Suppressor macrophage treated with lipopolysaccharide for 4 hours (primary cell): ENCODE data around the gene AP4M1.

Source experiments
- DNase-seq: peaks from one replicate; pipeline ENCODE4 v3.0.0-alpha.2; 2020

The AP4M1 gene, protein sequence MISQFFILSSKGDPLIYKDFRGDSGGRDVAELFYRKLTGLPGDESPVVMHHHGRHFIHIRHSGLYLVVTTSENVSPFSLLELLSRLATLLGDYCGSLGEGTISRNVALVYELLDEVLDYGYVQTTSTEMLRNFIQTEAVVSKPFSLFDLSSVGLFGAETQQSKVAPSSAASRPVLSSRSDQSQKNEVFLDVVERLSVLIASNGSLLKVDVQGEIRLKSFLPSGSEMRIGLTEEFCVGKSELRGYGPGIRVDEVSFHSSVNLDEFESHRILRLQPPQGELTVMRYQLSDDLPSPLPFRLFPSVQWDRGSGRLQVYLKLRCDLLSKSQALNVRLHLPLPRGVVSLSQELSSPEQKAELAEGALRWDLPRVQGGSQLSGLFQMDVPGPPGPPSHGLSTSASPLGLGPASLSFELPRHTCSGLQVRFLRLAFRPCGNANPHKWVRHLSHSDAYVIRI

DNA sequence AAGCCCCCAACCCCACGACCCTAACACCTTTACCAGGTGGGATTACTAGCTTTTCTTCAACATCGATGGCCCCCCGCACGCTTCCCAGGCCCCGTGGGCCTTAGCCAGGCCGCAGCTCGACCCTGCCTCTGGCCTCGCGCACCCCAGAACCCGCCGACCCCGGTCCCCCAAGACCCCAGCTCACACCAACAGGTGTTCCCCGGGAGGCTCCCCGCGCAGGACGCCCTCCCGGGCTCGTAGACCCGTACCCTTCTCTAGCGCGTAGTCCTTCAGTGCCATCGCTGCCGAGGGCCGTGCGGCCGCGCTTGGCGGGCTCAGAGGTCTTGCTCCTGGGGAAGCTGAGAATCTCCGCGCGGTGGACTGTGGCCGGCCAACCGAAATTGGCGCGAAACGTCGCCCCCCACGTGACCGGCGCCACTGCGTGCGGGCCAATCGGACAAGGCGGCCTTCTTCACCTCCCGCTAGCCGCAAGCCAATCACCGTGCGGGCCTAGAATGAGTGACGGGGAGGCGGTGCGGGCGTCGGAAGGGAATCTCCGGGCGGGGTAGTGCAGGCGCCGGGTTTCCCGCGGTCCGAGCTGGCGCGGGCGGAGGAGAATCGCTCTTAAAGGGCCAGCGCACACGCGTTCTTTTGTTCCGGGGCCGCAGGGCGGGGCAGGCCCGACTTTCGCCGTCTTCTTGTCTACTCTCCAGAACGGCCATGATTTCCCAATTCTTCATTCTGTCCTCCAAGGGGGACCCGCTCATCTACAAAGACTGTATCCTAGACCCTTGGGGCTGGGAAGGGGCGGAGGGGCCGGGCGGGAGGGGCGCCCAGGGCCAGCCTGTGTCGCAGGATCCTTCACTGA is at the start of gene AP4M1, which contains the start of gene MCM7:
TSS of gene AP4M1 (plus strand) at position 628 of the 847 bp plus-strand sequence. CDS start at position 700, 72 bp downstream.
TSS of gene MCM7 (minus strand) at position 382 of the 847 bp plus-strand sequence. CDS start at position 279, 103 bp downstream.
- DNase-seq, result peak; percentile 99

DNA sequence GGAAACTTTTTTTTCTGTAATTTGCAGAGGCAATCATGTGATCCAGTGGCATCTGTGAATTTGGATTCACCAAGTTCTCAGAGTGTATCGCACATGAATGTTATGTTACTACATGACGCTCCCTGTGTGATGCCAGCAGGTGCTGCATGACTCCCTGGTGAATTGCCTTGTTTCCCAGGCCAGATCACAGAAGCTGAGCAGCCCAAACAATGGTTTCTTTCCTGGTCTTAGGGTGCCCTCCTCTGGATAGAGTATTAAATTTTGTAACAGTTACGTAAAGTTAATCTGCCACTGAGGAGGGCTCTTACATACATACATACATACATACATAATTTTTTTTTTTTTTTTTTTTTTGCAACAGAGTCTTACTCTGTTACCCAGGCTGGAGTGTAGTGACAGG is 48.2 kb upstream of the AP4M1 start:
- peak; percentile 63 for DNase-seq

DNA sequence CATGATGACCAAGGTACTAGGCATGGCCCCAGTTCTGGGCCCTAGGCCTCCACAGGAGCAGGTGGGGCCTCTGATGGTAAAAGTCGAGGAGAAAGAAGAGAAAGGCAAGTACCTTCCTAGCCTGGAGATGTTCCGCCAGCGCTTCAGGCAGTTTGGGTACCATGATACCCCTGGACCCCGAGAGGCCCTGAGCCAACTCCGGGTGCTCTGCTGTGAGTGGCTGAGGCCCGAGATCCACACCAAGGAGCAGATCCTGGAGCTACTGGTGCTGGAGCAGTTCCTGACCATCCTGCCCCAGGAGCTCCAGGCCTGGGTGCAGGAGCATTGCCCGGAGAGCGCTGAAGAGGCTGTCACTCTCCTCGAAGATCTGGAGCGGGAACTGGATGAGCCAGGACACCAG is 44.4 kb upstream of the AP4M1 start:
- no peak for DNase-seq

GRCh38 chr7:100059251-100059739 is 42.1 kb upstream of the AP4M1 start:
- DNase-seq, result no peak

GRCh38 chr7:100061518-100062193 is 39.8 kb upstream of the AP4M1 start:
- DNase-seq, result no peak

- no peak for DNase-seq
Measured at GRCh38 chr7:100063376-100063775, 38.1 kb upstream of the AP4M1 start.

- DNase-seq, result no peak
Measured at GRCh38 chr7:100064162-100064561, 37.3 kb upstream of the AP4M1 start.

- DNase-seq, result no peak
Measured at GRCh38 chr7:100065452-100066186, 35.8 kb upstream of the AP4M1 start.

DNA sequence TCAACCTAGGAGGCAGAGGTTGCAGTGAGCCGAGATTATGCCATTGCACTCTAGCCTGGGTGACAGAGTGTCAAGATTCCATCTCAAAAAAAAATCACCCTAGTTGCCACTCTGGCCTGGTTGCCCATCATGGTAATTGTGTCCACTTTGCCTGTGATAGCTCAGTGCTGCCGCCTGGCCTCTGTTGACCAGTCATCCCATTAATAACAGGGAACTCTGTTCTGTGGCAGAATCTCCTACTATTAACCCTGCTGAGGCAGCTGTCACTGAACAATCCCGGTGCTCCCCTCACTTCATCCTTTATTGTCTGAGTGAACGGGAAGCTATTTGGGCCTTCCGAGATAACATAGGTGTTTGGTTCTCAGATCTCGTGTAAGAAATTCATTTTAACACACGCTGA is 34.5 kb upstream of the AP4M1 start:
- DNase-seq, result no peak

- no peak for DNase-seq
Measured at GRCh38 chr7:100069991-100070390, 31.5 kb upstream of the AP4M1 start.

GRCh38 chr7:100071018-100071723 is 30.3 kb upstream of the AP4M1 start:
- DNase-seq, result no peak

DNA sequence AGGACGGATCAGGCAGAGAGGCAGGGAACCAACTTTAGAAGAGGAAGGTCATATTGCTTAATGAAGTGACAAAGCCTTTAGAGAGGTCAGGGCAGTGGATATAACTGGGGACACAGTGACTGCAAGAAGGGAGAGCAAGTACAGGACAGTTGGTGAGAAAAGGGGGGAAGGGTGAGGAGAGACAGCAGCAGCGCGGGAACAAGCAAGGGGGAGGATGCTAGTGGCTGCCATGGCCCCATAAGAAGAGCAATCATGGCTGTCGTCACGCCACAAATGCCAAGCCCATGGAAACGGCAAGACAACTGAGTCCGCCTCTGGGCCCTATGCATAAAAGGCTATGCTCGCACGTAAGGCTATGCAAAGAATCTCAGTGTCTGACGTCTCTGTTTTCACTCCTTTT is 29.0 kb upstream of the AP4M1 start:
- DNase-seq, result no peak

DNA sequence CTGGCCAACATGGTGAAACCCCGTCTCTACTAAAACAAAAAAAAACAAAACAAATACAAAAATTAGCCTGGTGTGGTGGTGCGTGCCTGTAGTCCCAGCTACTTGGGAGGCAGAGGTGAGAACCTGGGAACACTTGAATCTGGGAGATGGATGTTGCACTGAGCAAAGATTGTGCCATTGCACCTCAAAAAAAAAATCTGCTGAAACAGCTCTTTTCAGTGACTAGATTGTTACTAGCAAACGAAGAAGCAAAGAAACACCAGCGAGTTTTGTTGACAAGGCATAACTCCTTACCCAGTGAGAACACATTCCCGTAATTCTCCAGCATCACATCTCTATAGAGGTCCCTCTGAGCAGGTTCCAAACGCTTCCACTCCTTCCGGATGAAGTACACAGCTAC is 26.6 kb upstream of the AP4M1 start:
- DNase-seq, result no peak

DNA sequence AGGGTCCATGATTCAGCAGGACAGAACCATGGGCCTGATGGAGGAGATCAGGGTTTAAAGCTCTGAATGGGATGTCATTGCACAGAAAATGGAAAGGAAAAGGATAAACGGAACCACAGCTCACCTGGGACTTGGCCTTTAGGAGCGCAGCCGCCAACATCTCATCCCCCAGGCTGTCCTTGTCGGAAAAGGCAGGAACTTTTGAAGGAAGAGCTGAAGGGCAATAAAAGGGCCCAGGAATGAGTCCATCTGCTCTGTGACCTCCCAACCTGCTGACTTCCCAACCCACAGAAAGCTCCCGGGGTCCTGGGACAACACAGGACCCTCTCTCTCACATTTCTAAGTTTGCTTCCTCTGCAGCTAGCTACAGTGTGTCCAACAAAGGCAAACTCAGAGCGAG is 26.0 kb upstream of the AP4M1 start:
- DNase-seq, result no peak

DNA sequence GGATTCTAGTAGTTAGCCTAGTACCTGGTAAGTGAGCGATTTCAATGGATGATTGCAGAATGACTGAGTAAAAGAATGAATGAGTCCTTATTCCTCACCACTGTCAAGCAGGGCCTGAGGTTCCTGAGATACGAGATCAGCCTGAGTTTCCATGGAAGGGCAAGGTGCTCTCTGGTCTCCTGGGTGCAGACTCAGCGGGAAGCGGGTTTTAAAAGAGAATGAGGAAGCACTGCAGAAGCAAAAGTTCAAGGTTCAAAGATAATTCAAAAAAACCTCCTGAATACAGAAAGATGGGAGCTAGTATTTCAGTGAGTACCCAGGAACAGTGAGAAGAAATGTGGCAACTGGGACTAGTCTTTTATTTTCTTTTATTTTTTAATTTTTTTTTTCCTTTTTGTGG is 24.2 kb upstream of the AP4M1 start:
- no peak for DNase-seq

GRCh38 chr7:100079024-100079560 is 22.4 kb upstream of the AP4M1 start:
- no peak for DNase-seq

- DNase-seq, result peak; percentile 19
Measured at GRCh38 chr7:100080907-100081534, 20.4 kb upstream of the AP4M1 start.

DNA sequence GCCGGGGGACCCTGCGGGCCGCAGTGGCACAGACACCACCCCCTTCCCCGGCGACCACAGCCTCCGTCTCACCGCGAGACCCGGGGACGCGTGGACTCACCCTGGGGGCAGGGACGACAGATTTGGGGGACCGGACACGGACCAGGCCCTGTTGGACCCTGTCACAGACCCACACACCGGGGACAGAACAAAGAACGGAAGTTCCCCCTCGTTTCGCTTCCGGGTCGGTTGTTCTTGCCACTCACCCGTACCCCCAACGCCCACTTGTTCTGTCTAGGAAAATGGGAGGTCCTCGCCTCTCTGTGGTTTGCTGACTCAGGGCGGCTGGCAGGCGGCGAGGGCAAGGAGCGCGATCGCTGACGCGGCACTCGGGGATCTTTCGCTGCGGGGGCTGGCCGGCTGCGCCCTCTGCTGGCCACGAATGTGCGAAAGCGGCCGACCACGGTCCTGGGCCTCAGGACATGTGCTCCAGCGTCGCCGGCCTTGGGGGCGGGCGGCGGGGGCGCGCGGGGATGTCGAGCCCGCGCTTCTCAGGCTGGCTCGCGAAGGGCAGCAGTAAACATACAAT is 19.8 kb upstream of the AP4M1 start, which contains the start of gene ZNF3:
TSS of gene ZNF3 (minus strand) at position 189 of the 568 bp plus-strand sequence. CDS start 4,366 bp downstream, outside the sequence.
- DNase-seq, result peak; percentile 99

GRCh38 chr7:100082978-100083377 is 18.5 kb upstream of the AP4M1 start:
- no peak for DNase-seq

DNA sequence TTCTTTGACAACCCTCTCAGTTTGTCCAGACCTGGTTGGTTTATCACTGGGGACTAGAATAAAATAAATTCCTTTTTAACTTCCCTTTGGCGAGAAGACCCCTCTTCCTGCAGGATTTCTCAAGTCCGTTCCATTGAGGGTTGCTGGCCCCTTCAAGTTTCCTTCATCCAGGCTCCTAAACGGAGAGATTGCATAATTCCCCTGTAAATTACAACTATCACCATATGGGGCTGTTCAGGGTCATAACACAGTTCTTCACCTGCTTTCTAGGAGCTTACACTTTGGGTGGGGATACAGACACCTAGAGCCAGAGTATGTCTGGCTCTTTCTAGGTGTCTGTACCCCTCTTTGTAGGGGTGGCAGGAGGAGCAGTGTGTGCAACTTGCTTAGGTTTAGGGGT is 15.9 kb upstream of the AP4M1 start:
- no peak for DNase-seq
